Body of pancreas (tissue), 4 donors: ENCODE data around the gene NR2C2. TPM values are rescaled to one million over a fixed set of nuclear protein-coding genes. Genes with fewer than 3 reads are reported as not detected.

Source experiments
- ATAC-seq: fragments of 150-250 bp; one replicate; pipeline ENCODE4 v1.9.1; 2016
- DNase-seq, 4 donors: peaks; one replicate each; pipeline ENCODE4 v3.0.0-alpha.2; 2019
- H3K27ac ChIP-seq, 4 donors: fragments of 200-600 bp; sonication (generic); 1 replicate in 3 of 4; 2 replicates in 1 of 4; pipeline versions ENCODE4 v1.5.1 to v1.6.1; 2016 to 2019; ENCODE audit warnings: mild to moderate bottlenecking in 1 of 4, mixed read lengths in 1 of 4, moderate library complexity in 1 of 4
- H3K27me3 ChIP-seq, 2 donors: fragments of 200-600 bp; sonication (generic); one replicate each; pipeline ENCODE4 v1.6.0; 2016; ENCODE audit warnings: mild to moderate bottlenecking in 1 of 2
- H3K36me3 ChIP-seq, 2 donors: fragments of 200-600 bp; sonication (generic); replicated peaks in 1 of 2; 2 replicates each; pipeline ENCODE4 v1.5.1; 2016; ENCODE audit warnings: low read depth in 2 of 2; ENCODE audit not compliant: insufficient read depth in 1 of 2
- H3K4me1 ChIP-seq: fragments of 200-600 bp; sonication (generic); one replicate; pipeline ENCODE4 v1.6.0; 2016
- H3K4me3 ChIP-seq, 2 donors: fragments of 200-600 bp; sonication (generic); 1 replicate in 1 of 2; 2 replicates in 1 of 2; pipeline ENCODE4 v1.5.1; 2016 to 2019
- H3K9me3 ChIP-seq, 3 donors: fragments of 200-600 bp; sonication (generic); 1 replicate in 2 of 3; 2 replicates in 1 of 3; pipeline ENCODE4 v1.5.1; 2016
- CTCF ChIP-seq, 7 experiments: fragments of 450-650 bp in 4 of 7; fragments of 200-600 bp in 3 of 7; sonication (generic) in 3 of 7; IDR thresholded peaks; one replicate each; pipeline ENCODE4 v1.5.1; 2016 to 2019; ENCODE audit warnings: antibody characterized with exemption in 7 of 7
- POLR2A ChIP-seq, 3 donors: fragments of 450-650 bp; IDR thresholded peaks; one replicate each; pipeline ENCODE4 v1.6.1; 2016; ENCODE audit warnings: antibody characterized with exemption in 3 of 3, mild to moderate bottlenecking in 2 of 3
- WGBS, 2 donors: methylation state at CpG; one replicate each; pipeline ENCODE4 v1.1.5; 2017; 5-methylcytosine and 5-hydroxymethylcytosine counted together
- intact Hi-C: fragments of 100-400 bp; cut with DNase I; formaldehyde crosslinking; loops from one replicate; pipeline ENCODE4 v1.15.1; 2023
- total RNA-seq, 2 donors: library from RNA; depleted of rRNA; stranded (reverse); fragments of >200 nt; gene quantifications; one replicate each; pipeline ENCODE4 v1.1.0, GENCODE V29; 2016

Gene NR2C2
- 10 to 100 TPM; 16.9 to 22.1 TPM for total RNA-seq

DNA sequence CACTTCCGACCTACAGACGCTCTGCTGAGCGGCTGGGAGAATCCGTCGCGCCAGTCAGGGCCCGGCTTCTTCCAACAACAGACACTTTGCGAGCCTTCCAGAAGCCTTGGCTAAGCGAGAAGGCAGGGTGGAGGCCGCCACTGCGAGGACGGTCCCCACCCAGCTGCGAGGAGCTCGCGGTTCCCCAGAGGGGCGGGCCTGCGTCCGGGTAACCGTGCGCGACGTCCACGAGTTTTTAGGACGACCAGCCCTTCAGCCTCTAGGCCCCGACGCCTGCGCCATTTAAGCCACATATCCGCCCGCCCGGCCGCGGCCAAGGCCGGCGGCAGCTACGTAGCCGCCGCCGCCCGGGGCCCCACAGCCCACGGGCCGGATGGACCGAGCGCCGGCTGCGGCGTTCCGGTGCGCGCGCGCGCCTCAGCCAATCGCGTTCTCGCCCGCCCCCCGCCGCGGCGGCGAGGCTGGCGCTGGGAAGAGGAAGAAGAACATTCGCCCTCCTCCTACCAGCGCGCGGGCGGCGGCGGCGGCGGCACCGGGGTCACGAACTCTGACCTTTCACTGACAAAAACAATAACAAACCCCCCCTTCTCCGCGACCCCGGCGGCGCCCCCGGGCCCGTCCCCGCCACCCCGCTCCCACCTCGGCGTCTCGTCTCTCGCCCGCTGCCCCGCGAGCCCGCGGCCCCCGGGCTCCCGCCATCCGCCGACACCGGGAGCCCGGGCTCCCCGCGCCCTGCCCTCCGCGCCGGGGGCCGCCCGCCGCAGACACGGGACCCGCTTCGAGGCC lies at the start of gene NR2C2:
TSS of gene NR2C2 (plus strand) at position 484 of the 786 bp plus-strand sequence. CDS start 56,332 bp downstream, outside the sequence.
- ATAC-seq: peak; percentile 77
- H3K36me3 ChIP-seq: no peaks in the 10 kb centered on the region
- no peaks in the 10 kb centered on the region for H3K9me3 ChIP-seq
- H3K4me1 ChIP-seq: peaks cover 53% of the 10 kb centered on the region
- H3K27ac ChIP-seq: peak within 1 kb of the TSS; percentile 86 to 99 (median 97)
- peak; percentile 83 to 89 (median 87) for DNase-seq
- TF ChIP-seq POLR2A (IDR thresholded peaks at IDR 0.05) (peak; percentile 79 to 85 (median 85)), CTCF (IDR thresholded peaks at IDR 0.05) (no peak)
- intact Hi-C loops: no loop called here
- H3K4me3 ChIP-seq: peak within 1 kb of the TSS; percentile 47 to 71
- 0 to 2% methylated on average over 8 to 106 of the region's 108 CpGs for WGBS, 2 donors
- H3K27me3 ChIP-seq: no peaks in the 10 kb centered on the region

GRCh38 chr3:14898929-14899328 lies 48.5 kb upstream of the NR2C2 start:
- H3K36me3 ChIP-seq: no peaks in the 10 kb centered on the region
- no peak overlapping the region for H3K4me3 ChIP-seq
- no peaks in the 10 kb centered on the region for H3K9me3 ChIP-seq
- DNase-seq (no peak), ATAC-seq (no peak)
- intact Hi-C loops: no loop called here
- 38 to 42% methylated on average over 7 of the region's 7 CpGs for WGBS, 2 donors
- H3K27me3 ChIP-seq: no peaks in the 10 kb centered on the region
- no peak overlapping the region for H3K27ac ChIP-seq
- TF ChIP-seq CTCF (IDR thresholded peaks at IDR 0.05) (no peak), POLR2A (IDR thresholded peaks at IDR 0.05) (no peak)
- no peaks in the 10 kb centered on the region for H3K4me1 ChIP-seq

- Histone ChIP-seq H3K4me3 (no peak overlapping the region), H3K36me3 (no peaks in the 10 kb centered on the region), H3K27me3 (no peaks in the 10 kb centered on the region), H3K4me1 (no peaks in the 10 kb centered on the region), H3K9me3 (no peaks in the 10 kb centered on the region), H3K27ac (no peak overlapping the region)
- DNase-seq (no peak), ATAC-seq (no peak)
- 31 to 34% methylated on average over 9 of the region's 9 CpGs for WGBS, 2 donors
- TF ChIP-seq POLR2A (IDR thresholded peaks at IDR 0.05) (no peak), CTCF (IDR thresholded peaks at IDR 0.05) (no peak)
- intact Hi-C loops: no loop called here
Measured at GRCh38 chr3:14899993-14900618, 47.3 kb upstream of the NR2C2 start.

DNA sequence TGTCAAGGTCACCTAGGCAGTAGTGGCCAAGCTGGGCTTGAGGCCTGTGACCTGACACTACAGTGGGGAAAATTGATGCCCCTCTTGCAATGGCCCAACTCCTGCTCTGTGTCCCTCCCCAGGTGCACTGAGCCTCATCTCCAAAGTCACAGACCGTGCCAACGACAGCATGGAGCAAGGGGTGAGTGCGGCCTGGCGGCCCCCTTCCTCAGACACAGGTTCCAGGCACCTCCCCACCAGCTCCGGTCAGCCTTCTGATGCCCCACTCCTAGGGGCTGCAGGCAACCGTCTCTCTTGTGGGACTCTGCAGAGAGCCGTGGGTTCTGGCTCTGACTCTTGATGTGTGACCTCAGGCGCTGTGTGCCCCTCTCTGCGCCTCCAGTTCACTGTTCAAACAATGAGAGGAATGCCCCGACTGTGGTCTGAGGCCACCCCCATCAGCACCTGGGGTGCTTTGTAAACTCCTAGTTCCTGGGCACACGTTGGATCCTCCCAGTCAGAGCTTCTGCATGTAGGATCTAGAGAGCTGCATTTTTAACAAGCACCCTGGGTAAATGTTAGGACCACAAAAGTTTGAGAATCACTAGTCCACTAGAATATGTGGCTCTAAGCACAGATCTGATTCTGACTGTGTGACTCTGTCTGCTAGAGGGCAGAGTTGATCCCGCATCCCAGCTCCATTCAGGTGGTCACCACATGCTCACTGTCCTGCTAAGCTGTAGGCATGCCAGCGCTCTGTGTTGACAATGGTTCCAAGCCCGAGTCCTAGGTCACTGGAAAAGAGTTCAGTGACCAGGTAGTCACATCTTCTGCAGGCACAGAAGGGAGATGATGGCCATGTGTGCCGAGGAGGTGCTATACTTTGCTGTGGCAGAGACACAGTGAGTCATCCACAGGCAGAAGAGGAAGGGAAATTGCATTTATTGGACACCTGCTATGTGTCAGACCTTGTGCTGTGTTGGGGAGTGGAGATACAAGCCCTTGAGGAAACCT lies 46.2 kb upstream of the NR2C2 start:
- H3K27ac ChIP-seq: no peak overlapping the region
- H3K36me3 ChIP-seq: no peaks in the 10 kb centered on the region
- no peak for TF ChIP-seq POLR2A (IDR thresholded peaks at IDR 0.05)
- no peak for TF ChIP-seq CTCF (IDR thresholded peaks at IDR 0.05)
- DNase-seq (no peak), ATAC-seq (no peak)
- 56 to 65% methylated on average over 5 to 15 of the region's 15 CpGs for WGBS, 2 donors
- no peaks in the 10 kb centered on the region for H3K4me1 ChIP-seq
- no peaks in the 10 kb centered on the region for H3K9me3 ChIP-seq
- H3K4me3 ChIP-seq: no peak overlapping the region
- no peaks in the 10 kb centered on the region for H3K27me3 ChIP-seq
- intact Hi-C loops: no loop called here
